Right hindlimb (tissue), 1 donor: ENCODE measurements around the gene KRTAP20-3.

Source experiments
- DNase-seq: peaks from one replicate; pipeline ENCODE4 v3.0.0-alpha.2; 2018

Gene KRTAP20-3

GRCh38 chr21:30689822-30690221, 47.2 kb downstream of the KRTAP20-3 start:
- DNase-seq, result no peak
